ENCODE data around the gene LACTBL1.

- no peak for TF ChIP-seq EZH2 (IDR thresholded peaks at IDR 0.05; ENCODE audit: low read depth, unreplicated experiment)
- TF ChIP-seq CTCF (conservative IDR thresholded peaks at IDR 0.05; ENCODE audit: low read depth in 2 of 2), result no peak
- no peak for TF ChIP-seq ZNF114 (CRISPR knock-in tag; IDR thresholded peaks at IDR 0.05)
- no peak for TF ChIP-seq JUNB (IDR thresholded peaks at IDR 0.05; ENCODE audit: unreplicated experiment)
Observed at GRCh38 chr1:22969304-22969709, 3.4 kb downstream of the LACTBL1 start.
